Right lobe of liver (tissue), 4 donors: Measurements from ENCODE around the gene METAP1D.

Source experiments
- CTCF ChIP-seq, 4 donors: fragments of 200-600 bp in 3 of 4; fragments of 450-650 bp in 1 of 4; IDR thresholded peaks; one replicate each; pipeline versions ENCODE4 v1.5.1 to v1.8.0; 2016 to 2022; ENCODE audit warnings: antibody characterized with exemption in 4 of 4, mild to moderate bottlenecking in 2 of 4
- POLR2A ChIP-seq: fragments of 450-650 bp; IDR thresholded peaks from one replicate; pipeline ENCODE4 v1.6.1; 2017; ENCODE audit warnings: antibody characterized with exemption, mild to moderate bottlenecking
- donor health status: DM: no; HTN: no; CAD: no.
- donor health status: DM: no; HTN: no; CAD: no.
- donor health status: DM: no; HTN: yes; CAD: no.

DNA sequence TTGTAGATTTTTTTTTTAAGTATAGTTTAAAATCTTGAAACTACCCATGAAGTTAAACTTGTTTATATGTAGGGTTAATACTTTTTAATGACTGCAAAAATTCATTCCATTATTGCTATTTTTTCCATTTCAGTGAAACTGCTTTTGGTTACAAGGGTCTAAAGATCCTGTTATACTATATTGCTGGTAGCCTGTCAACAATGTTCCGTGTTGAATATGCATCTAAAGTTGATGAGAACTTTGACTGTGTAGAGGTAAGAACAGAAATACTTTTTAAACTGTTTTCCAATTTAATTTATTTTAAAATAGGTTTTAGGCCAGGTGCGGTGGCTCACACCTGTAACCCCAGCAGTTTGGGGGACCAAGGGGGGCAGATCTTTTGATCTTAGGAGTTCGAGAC is 47.0 kb upstream of the METAP1D start:
- TF ChIP-seq CTCF (IDR thresholded peaks at IDR 0.05) (no peak), POLR2A (no peak)
